Glomerular visceral epithelial cell (primary cell): ENCODE results near the gene TEX264.
A peak's percentile ranks its signal among the peaks of the same experiment; 100 is the strongest.
"Not testable (repeated sequence)": the region's sequence is repeated elsewhere in the genome, so short reads cannot be mapped to it uniquely, and the experiment has no call there.

Source experiments
- DNase-seq: peaks from one replicate; pipeline ENCODE4 v3.0.0-alpha.2; 2016; ENCODE audit errors: extremely low spot score

TEX264 gene

DNA sequence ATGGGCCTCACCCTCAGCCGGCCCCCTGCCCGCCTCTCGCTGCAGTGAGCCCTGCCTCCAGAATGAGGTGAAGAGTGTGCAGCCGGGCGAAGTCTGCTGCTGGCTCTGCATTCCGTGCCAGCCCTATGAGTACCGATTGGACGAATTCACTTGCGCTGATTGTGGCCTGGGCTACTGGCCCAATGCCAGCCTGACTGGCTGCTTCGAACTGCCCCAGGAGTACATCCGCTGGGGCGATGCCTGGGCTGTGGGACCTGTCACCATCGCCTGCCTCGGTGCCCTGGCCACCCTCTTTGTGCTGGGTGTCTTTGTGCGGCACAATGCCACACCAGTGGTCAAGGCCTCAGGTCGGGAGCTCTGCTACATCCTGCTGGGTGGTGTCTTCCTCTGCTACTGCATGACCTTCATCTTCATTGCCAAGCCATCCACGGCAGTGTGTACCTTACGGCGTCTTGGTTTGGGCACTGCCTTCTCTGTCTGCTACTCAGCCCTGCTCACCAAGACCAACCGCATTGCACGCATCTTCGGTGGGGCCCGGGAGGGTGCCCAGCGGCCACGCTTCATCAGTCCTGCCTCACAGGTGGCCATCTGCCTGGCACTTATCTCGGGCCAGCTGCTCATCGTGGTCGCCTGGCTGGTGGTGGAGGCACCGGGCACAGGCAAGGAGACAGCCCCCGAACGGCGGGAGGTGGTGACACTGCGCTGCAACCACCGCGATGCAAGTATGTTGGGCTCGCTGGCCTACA, 44.4 kb downstream of the TEX264 start:
- no peak for DNase-seq

- DNase-seq, result no peak
These were observed 44.9 kb downstream of the TEX264 start for GRCh38 chr3:51715977-51716294.

DNA sequence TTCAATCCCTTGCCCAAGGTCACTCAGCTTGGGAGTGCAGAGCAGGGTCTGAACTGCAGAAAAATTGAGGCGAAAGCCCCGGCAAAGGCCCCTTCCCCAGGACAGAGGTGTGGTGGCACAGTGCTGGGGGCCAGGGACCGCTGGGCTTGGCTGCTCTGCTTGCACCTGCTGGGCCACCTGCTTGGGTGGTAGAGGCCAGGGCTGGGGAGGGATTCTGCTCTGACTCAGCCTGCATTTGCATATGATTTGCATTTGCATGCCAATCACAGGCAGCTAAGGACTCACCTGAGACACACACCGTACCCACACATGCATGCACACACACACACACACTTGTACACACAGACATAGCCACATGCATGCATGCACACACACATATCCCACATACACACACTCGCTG, 45.8 kb downstream of the TEX264 start:
- no peak for DNase-seq

DNA sequence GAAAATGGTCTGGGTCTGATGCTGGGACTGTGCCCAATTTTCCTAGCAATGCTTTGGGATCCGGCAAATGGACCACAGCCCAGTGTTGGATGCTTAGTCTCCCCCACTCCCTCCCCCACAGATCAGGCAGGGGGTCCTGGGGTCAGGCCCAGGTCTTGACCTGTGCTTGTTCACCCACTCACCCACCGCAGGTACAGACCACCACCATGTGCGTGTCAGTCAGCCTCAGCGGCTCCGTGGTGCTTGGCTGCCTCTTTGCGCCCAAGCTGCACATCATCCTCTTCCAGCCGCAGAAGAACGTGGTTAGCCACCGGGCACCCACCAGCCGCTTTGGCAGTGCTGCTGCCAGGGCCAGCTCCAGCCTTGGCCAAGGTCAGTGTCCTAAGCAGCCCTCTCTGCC, 46.4 kb downstream of the TEX264 start:
- DNase-seq, result no peak

GRCh38 chr3:51717947-51718346, 46.9 kb downstream of the TEX264 start:
- no peak for DNase-seq

GRCh38 chr3:51718547-51719409, 47.7 kb downstream of the TEX264 start:
- DNase-seq, result peak; percentile 51

DNA sequence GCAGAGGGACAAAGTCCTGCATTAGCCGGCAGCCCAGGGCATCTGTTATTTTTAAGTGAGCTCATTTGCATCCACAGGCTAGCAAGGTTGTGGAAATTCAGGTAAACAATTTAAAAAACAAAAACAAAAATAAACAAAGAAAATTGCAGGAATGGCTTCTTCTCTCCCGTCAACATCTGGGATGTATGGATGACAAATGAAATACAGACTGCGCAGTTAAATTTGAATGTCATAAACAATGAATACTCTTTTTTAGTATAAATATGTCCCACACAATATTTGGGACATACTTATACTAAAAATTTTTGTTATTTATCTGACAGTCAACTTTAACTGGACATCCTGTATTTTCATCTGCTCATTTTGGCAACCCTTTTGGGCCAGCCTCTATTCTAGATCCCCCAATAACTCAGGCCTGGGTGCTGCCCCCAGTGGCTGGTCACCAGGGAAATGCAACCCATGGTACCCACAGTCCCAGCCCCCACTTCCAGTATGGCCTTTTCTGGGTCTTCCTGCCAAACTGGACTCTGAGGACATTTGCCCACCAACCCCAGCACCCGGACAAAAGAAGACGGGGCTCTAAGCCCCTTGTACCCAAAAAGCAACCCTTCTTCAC, 48.5 kb downstream of the TEX264 start:
- no peak for DNase-seq

- DNase-seq, result no peak
These were observed 49.4 kb downstream of the TEX264 start for GRCh38 chr3:51720292-51721061.

- no peak for DNase-seq
These were observed 50.2 kb downstream of the TEX264 start for GRCh38 chr3:51721062-51721745.

- no peak for DNase-seq
These were observed 51.3 kb downstream of the TEX264 start for GRCh38 chr3:51722362-51722761.

DNA sequence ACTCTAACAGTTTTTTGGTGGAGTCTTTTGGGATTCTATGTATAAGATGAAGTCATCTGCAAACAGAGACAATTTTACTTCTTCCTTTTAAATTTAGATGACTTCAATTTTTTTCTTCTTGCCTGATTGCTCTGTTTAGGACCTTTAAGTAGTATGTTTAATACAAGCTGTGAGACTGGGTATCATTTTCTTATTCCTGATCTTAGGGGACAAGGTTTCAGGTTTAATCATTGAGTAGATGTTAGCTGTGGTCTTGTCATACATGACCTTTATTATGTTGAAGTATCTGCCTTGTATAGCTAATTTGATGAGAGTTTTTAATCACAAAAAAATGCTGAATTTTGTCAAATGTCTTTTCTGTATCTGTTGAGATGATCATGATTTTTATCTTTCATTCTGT, 56.4 kb downstream of the TEX264 start:
- no peak for DNase-seq

DNA sequence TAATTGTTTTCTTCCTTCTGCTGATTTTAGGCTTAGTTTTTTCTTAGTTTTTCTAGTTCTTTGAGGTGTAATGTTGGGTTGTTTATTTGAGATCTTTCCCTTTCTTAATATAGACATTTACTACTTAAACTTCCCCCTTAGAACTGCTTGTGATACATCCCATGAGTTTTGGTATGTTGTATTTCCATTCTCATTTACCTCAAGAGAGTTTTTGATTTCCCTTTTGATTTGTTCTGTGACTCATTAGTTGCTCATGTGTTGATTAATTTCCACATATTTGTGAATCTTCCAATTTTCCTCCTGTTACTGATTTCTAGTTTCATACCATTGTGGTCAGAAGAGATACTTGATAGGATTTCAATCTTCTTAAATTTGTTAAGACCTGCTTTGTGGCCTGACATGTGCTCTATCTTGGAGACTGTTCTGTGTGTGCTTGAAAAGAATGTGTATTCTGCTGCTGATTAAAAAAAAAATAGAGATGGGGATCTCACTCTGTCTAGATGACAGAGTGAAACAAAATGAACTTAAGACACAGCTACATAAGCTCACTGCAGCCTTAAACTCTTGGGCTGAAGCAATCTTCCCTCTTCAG, 58.1 kb downstream of the TEX264 start:
- DNase-seq, result no peak

- DNase-seq, result no peak
These were observed 63.0 kb downstream of the TEX264 start for GRCh38 chr3:51733859-51734571.

DNA sequence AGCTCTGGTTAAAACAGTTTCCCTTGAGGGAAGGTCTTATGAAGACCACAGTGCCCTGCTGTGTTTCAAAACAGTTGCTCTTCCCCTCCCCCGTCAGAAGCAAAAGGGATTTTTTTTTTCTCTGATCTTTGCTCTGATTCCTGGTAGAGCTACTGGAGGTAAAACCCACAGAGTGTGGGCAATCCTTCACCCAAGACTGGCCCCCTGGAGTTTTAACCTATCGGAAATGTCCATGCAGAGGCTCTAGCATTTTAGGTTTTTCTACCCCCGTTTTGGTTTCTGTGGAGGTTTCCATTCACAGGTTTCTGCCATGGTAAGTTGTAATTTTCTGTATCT, 63.5 kb downstream of the TEX264 start:
- no peak for DNase-seq

DNA sequence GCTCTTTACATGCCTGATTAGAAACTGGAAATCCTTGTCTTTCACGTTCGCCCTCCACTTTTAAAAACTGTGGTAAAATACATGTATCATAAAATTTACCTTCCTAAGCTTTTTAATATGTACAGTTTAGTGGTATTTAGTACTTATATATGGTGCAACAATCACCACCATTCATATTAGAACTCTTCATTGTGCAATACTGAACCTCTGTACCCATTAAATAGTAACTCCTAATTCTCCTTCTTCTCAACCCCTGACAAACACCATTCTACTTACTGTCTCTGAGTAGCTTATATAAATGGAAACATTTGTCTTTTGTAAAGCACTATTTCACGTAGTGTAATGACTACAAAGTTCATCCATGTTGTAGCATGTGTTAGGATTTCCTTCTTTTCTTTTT, 64.0 kb downstream of the TEX264 start:
- no peak for DNase-seq

DNA sequence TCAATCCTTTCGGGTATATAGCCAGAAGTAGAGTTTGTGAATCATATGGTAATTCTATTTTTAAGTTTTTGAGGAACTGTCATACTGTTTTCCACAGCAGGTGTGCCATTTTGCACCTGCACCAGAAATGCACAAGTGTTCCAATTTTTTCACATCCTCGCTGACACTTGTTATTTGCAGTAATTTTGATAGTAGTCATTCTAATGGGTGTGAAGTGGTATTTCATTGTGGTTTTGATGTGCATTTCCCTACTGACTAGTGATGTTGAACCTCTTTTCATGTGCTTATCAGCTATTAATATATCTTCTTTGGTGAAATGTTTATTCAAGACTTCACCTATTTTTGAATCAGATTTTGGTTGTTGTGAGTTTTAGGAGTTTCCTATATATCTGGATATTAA, 64.9 kb downstream of the TEX264 start:
- no peak for DNase-seq

- no peak for DNase-seq
These were observed 68.1 kb downstream of the TEX264 start for GRCh38 chr3:51739110-51739509.

DNA sequence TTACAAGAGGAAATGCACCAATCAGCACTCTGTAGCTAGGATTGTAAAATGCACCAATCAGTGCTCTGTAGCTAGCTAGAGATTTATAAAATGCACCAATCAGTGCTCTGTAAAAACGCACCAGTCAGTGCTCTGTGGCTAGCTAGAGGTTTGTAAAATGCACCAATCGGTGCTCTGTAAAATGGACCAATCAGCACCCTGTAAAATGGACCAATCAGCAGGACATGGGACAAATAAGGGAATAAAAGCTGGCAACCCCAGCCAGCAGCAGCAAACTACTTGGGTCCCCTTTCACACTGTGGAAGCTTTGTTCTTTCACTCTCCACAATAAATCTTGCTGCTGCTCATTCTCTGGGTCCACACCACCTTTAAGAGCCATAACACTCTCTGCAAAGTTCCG, 71.3 kb downstream of the TEX264 start:
- DNase-seq, result not testable (repeated sequence)

- not testable (repeated sequence) for DNase-seq
These were observed 71.9 kb downstream of the TEX264 start for GRCh38 chr3:51742978-51743377.

- no peak for DNase-seq
These were observed 76.8 kb downstream of the TEX264 start for GRCh38 chr3:51747840-51748239.

- no peak for DNase-seq
These were observed 77.3 kb downstream of the TEX264 start for GRCh38 chr3:51748327-51748726.
